Chondrocyte (in vitro differentiated cells): ENCODE measurements around the gene ALDH2. TPM values are rescaled to one million over a fixed set of nuclear protein-coding genes. Genes with fewer than 3 reads are reported as not detected.

ENCODE experiments used
- DNase-seq: peaks from one replicate; pipeline ENCODE4 v3.0.0; 2021; ENCODE audit warnings: mixed read lengths, low spot score
- H3K27ac Mint-ChIP-seq: one replicate; pipeline ENCODE4 v1.8.0; 2021; ENCODE audit warnings: mild to moderate bottlenecking, moderate library complexity, mixed read lengths; ENCODE audit not compliant: unreplicated experiment
- H3K27me3 Mint-ChIP-seq: 2 replicates; pipeline ENCODE4 v1.8.0; 2021; ENCODE audit warnings: low read depth, mixed read lengths
- H3K36me3 Mint-ChIP-seq: 2 replicates; pipeline ENCODE4 v1.8.0; 2021; ENCODE audit warnings: low read depth, mixed read lengths
- H3K4me1 Mint-ChIP-seq: 2 replicates; pipeline ENCODE4 v1.8.0; 2021; ENCODE audit warnings: low read depth, mild to moderate bottlenecking, mixed read lengths
- H3K4me3 Mint-ChIP-seq: one replicate; pipeline ENCODE4 v1.8.0; 2021; ENCODE audit warnings: mild to moderate bottlenecking, moderate library complexity, mixed read lengths; ENCODE audit not compliant: unreplicated experiment
- H3K9me3 Mint-ChIP-seq: 2 replicates; pipeline ENCODE4 v1.8.0; 2021; ENCODE audit warnings: low read depth, mixed read lengths
- CTCF ChIP-seq: fragments of 200-600 bp; sonication (generic); IDR thresholded peaks from 2 replicates; pipeline ENCODE4 v1.5.0; 2021; ENCODE audit warnings: antibody characterized with exemption, mild to moderate bottlenecking, moderate library complexity
- total RNA-seq: library from RNA; stranded (reverse); gene quantifications from 3 replicates; pipeline ENCODE4 v1.2.1, GENCODE V29; 2021

Gene ALDH2
- total RNA-seq, 1 donor from 2014 or later, result 73.8 TPM

GRCh38 chr12:111756196-111756595 lies 10.5 kb upstream of the ALDH2 start:
- H3K27me3 Mint-ChIP-seq, result no peaks in the 10 kb centered on the region
- H3K4me3 Mint-ChIP-seq, result no peak overlapping the region

GRCh38 chr12:111756681-111757080 lies 10.1 kb upstream of the ALDH2 start:
- DNase-seq, result no peak
- Mint-ChIP-seq H3K27ac (no peak overlapping the region), H3K4me1 (peaks cover 17% of the 10 kb centered on the region), H3K9me3 (no peaks in the 10 kb centered on the region), H3K27me3 (no peaks in the 10 kb centered on the region), H3K4me3 (no peak overlapping the region), H3K36me3 (peaks cover 1% of the 10 kb centered on the region)
- no peak for TF ChIP-seq CTCF

More at GRCh38 chr12:111756196-111756595, 10.5 kb upstream of the ALDH2 start:
- Mint-ChIP-seq H3K9me3 (no peaks in the 10 kb centered on the region), H3K27ac (no peak overlapping the region), H3K4me1 (peaks cover 17% of the 10 kb centered on the region), H3K36me3 (peaks cover 1% of the 10 kb centered on the region)
- DNase-seq, result no peak
- no peak for TF ChIP-seq CTCF

GRCh38 chr12:111757361-111758119 lies 9.2 kb upstream of the ALDH2 start:
- no peaks in the 10 kb centered on the region for H3K9me3 Mint-ChIP-seq
- H3K27me3 Mint-ChIP-seq, result no peaks in the 10 kb centered on the region
- peaks cover 1% of the 10 kb centered on the region for H3K36me3 Mint-ChIP-seq
- TF ChIP-seq CTCF, result no peak
- H3K27ac Mint-ChIP-seq, result no peak overlapping the region
- H3K4me1 Mint-ChIP-seq, result peaks cover 17% of the 10 kb centered on the region
- no peak overlapping the region for H3K4me3 Mint-ChIP-seq
- no peak for DNase-seq

- Mint-ChIP-seq H3K4me1 (peaks cover 17% of the 10 kb centered on the region), H3K9me3 (no peaks in the 10 kb centered on the region), H3K27ac (no peak overlapping the region), H3K27me3 (no peaks in the 10 kb centered on the region), H3K36me3 (peaks cover under 1% of the 10 kb centered on the region), H3K4me3 (no peak overlapping the region)
- TF ChIP-seq CTCF, result no peak
- no peak for DNase-seq
These were observed 8.6 kb upstream of the ALDH2 start for GRCh38 chr12:111758120-111758561.

- no peak for TF ChIP-seq CTCF
- no peak for DNase-seq
- Mint-ChIP-seq H3K27ac (no peak overlapping the region), H3K4me1 (peaks cover 17% of the 10 kb centered on the region), H3K27me3 (no peaks in the 10 kb centered on the region), H3K4me3 (no peak overlapping the region), H3K36me3 (no peaks in the 10 kb centered on the region), H3K9me3 (no peaks in the 10 kb centered on the region)
These were observed 7.5 kb upstream of the ALDH2 start for GRCh38 chr12:111759271-111759670.
